Measurements from ENCODE around the gene FSIP1.

FSIP1 gene

DNA sequence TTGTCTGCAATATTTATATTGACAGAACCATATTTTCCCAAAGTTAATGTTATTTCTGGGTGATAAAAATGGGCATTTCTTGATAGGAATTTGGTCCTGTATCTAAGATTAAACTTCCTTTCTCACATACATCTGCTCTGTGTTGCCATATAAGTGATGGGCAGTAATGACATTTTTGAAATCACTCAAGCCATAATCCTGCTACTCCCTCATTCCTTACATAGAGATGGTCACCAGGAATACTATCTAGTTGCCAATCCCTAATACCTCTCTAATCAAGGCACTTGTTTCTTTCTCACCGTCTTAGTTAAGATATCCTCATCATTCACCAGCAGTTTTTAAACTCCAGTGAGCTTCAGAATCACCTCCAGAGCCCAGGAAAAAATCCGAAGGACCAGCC lies 68.4 kb downstream of the FSIP1 start:
- in situ Hi-C loops (cut with MboI; ENCODE audit: low sequenced_read_pairs, unreplicated experiment) = no loop called here
- no peak for DNase-seq (ENCODE audit: low spot score)
- TF ChIP-seq, protein P1, sequence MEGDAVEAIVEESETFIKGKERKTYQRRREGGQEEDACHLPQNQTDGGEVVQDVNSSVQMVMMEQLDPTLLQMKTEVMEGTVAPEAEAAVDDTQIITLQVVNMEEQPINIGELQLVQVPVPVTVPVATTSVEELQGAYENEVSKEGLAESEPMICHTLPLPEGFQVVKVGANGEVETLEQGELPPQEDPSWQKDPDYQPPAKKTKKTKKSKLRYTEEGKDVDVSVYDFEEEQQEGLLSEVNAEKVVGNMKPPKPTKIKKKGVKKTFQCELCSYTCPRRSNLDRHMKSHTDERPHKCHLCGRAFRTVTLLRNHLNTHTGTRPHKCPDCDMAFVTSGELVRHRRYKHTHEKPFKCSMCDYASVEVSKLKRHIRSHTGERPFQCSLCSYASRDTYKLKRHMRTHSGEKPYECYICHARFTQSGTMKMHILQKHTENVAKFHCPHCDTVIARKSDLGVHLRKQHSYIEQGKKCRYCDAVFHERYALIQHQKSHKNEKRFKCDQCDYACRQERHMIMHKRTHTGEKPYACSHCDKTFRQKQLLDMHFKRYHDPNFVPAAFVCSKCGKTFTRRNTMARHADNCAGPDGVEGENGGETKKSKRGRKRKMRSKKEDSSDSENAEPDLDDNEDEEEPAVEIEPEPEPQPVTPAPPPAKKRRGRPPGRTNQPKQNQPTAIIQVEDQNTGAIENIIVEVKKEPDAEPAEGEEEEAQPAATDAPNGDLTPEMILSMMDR (IDR thresholded peaks at IDR 0.05; ENCODE audit: borderline replicate concordance, control extremely low read depth, extremely low read depth, insufficient read depth, missing control alignments) = no peak

DNA sequence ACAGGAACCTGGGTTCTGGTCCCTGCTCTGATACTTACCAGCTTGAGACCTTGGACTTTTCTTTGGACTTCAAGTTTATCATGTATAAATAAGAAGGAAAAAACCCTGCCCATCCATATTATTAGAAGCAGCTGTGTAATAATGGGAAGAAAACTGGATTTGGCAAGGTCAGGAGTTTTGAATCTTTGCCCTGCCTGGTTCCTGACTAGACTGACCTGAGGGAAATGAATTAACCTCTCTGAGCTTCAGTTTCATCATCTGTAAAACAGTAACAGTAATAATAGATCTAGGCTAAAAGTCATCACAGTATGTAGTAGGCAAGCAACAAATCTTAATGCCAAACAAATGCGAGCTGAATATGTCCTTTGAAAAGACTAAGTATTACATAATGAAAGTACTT lies 68.8 kb downstream of the FSIP1 start:
- TF ChIP-seq, protein P1 (IDR thresholded peaks at IDR 0.05; ENCODE audit: borderline replicate concordance, control extremely low read depth, extremely low read depth, insufficient read depth, missing control alignments) = no peak
- no peak for DNase-seq (ENCODE audit: low spot score)
- in situ Hi-C loops (cut with MboI; ENCODE audit: low sequenced_read_pairs, unreplicated experiment) = no loop called here

DNA sequence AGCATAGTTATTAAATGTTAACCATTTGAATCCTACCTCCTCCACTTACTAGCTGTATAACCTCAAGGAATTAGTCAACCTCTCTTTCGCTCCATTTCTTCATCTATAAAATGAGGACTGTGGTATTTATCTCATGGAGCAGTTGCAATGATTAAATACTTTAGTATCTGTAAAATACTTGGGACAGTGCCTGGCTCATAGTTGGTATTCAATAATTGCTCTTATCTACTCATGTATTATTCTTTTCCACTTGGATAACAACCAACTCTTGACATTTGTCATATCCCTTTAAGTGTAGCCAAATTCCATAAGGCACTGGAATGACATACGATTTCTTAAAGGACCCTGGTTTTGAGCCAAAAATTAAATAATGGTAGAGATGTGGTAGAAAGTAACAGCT lies 72.0 kb downstream of the FSIP1 start:
- TF ChIP-seq, protein P1 (IDR thresholded peaks at IDR 0.05; ENCODE audit: borderline replicate concordance, control extremely low read depth, extremely low read depth, insufficient read depth, missing control alignments) = no peak
- DNase-seq (ENCODE audit: low spot score) = no peak
- in situ Hi-C loops (cut with MboI; ENCODE audit: low sequenced_read_pairs, unreplicated experiment) = no loop called here

DNA sequence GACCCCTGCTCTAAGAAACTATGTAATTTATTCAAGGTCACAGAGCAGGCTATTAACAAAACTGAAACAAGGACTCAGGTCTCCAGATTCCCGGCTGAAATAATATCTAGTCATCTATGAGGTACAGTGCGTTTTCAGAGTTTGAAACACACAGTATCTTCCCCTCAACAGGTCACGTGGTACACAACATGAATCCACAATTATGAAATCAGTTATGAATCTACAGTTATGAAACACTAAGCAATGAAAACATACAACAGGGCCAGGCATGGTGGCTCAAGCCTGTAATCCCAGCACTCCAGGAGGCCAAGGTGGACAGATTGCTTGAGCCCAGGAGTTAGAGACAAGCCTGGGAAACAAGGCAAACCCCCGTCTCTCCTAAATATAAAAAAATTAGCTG lies 72.7 kb downstream of the FSIP1 start:
- no peak for DNase-seq (ENCODE audit: low spot score)
- TF ChIP-seq, protein P1 (IDR thresholded peaks at IDR 0.05; ENCODE audit: borderline replicate concordance, control extremely low read depth, extremely low read depth, insufficient read depth, missing control alignments) = no peak
- in situ Hi-C loops (cut with MboI; ENCODE audit: low sequenced_read_pairs, unreplicated experiment) = no loop called here

DNA sequence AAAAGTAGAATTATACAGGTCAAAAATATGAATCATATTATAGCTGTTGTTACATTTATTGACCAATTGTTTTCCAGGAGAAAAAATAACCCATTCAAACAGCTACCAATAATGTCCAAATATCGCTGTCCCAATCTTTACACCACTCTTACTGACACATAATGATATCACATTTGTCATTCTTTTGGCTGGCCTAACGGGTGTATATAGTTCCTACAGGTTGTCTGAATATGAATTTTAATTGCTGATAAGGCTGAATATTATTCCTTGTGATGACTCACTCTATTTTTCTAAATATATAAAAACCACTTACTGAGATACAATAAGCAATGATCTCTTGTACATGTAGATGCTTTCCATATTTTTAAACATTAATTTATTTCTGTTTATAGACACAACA lies 76.4 kb downstream of the FSIP1 start:
- in situ Hi-C loops (cut with MboI; ENCODE audit: low sequenced_read_pairs, unreplicated experiment) = no loop called here

DNA sequence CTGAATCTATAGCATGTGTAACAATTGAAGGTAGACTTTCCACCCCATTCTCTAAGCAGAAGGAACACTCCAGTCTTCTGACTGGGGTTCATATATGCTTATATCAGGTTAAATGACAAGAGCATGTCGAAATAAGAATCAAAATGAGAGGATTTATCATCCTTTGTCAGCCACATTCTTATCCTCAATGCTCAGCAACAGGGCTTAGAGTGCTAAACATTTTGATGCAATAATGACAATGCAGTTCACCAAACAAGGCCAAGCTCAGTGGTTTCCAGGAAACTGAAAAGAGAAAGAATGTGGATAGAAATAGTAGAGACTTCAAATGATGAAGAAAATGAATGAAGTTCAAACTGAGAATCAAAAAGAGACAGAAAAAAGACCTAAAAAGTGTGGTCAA lies 78.0 kb downstream of the FSIP1 start:
- TF ChIP-seq, protein P1 (IDR thresholded peaks at IDR 0.05; ENCODE audit: borderline replicate concordance, control extremely low read depth, extremely low read depth, insufficient read depth, missing control alignments) = no peak
- no peak for DNase-seq (ENCODE audit: low spot score)
- in situ Hi-C loops (cut with MboI; ENCODE audit: low sequenced_read_pairs, unreplicated experiment) = no loop called here

More for the DNA sequence above, 76.4 kb downstream of the FSIP1 start:
- TF ChIP-seq, protein P1 (IDR thresholded peaks at IDR 0.05; ENCODE audit: borderline replicate concordance, control extremely low read depth, extremely low read depth, insufficient read depth, missing control alignments) = no peak
- no peak for DNase-seq (ENCODE audit: low spot score)

DNA sequence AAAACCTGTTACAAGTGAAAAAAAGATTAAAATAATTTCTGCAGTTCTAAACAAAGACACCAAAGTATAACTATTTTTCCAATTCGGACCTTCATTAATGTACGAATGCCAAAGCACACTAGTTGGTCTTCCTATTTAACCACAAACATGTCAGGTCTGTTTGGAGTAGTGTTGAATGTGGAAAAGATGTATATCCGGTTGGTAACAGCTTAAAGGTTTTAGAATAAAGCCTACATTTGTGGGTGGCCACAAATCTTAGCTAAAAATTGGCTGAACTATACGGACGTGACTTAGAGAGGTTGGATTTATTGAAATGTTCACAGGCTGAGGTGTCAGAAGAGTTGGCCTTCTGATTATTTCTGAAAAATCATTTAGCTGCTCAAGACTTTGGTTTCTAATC lies 78.4 kb downstream of the FSIP1 start:
- DNase-seq (ENCODE audit: low spot score) = no peak
- in situ Hi-C loops (cut with MboI; ENCODE audit: low sequenced_read_pairs, unreplicated experiment) = no loop called here
- TF ChIP-seq, protein P1 (IDR thresholded peaks at IDR 0.05; ENCODE audit: borderline replicate concordance, control extremely low read depth, extremely low read depth, insufficient read depth, missing control alignments) = no peak
